KG1 (cell line): ENCODE data around the gene FKBP9.

ENCODE experiments used
- DNase-seq: peaks from one replicate; lab custom pipeline; 2025; lab: John Stamatoyannopoulos, UW

Gene FKBP9

DNA sequence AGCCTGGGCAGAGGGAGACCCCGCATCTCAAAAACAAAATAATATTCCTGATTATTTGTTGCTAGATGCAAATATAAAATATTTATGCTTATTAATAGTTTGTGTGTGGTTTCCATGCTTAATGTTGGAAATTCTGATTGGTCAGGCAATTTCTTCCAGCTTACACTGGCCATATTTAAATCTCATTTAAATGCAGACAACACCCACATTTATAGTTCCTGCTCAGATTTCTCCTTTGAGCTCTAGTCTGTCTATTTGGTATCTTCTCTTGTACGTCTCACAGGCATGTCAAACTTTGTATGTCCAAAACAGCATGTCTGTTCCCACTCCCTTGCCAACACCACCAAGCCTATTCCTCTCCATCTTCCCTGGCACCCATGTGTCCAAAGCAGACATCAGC, 52.5 kb downstream of the FKBP9 start:
- no peak for DNase-seq

DNA sequence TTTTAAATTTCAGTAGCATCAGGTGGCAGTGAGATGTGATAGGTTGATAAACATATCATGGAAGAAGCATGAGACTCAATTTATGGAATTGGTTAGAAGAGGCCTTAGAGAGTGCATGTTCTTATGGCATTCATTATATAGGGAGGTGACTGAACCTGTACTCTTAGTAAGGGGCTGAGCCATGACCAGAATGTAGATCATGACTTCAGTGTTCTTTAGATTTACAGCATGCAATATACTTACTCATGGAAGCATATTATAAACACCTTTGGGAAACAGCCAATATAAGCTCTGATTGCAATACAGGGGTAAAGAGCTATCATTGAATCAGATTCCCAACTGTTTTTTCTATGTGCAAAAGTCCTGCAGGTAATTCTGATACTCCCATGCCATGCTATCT, 55.1 kb downstream of the FKBP9 start:
- DNase-seq, result no peak

DNA sequence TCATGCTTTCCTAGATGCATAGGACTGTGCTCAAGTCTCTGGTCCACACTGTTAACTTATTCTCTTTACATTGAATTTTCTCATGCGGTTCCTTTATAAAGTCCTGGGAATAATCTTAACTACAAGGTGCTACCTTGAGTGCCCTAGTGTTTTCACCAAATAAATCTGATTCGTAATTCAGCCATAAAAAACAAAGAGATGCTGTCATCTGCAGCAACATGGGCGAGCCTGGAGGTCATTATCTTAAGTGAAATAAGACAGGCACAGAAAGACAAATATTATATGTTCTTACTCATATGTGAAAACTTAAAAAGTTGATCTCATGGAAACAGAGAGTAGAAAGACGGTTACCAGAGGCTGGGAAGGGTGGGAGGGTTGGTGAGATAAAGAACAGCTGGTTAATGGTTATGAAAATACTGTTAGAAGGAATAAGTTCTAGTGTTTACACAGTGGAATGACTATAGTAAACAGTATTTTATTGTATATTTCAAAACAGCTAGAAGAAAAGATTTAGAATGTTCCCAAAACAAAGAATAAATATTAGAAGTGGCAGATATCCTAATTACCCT, 67.0 kb downstream of the FKBP9 start:
- DNase-seq, result no peak

DNA sequence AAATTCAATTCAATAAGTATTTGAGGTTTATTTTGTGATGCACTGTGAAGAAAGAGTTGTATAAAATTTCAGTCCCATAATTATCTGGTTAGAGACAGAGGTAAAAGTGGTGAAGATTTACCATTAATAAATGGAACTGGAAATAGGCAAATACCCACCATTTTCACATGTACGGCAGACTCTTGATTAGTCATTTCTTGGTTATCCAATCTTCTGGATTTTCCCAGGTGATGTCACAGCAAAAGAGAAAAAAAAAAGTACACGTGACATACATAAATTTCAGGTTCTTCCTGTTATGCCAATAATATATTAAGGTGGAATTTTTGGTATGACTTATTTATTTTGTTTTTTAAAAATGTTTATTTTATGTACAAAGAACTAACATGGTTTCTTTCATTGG, 78.5 kb downstream of the FKBP9 start:
- no peak for DNase-seq

DNA sequence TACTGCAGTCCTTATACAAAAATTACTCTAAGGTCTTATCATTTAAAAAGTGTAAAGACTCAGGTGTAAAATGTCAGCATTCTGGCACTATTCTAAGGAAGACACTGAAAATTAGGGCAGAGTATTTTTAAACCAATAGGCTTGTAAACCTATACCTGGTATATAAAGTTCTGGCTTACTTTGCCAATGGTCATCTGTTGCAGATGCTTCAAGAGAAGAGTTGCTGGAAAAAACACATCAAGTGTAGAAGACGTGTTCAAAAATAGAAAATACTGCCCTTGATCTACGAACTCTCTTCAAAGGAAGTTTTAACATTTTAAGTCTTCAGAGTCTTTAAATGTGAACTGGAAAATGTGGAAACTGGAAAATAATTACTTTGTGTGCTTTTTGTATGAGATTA, 81.4 kb downstream of the FKBP9 start:
- DNase-seq, result no peak

DNA sequence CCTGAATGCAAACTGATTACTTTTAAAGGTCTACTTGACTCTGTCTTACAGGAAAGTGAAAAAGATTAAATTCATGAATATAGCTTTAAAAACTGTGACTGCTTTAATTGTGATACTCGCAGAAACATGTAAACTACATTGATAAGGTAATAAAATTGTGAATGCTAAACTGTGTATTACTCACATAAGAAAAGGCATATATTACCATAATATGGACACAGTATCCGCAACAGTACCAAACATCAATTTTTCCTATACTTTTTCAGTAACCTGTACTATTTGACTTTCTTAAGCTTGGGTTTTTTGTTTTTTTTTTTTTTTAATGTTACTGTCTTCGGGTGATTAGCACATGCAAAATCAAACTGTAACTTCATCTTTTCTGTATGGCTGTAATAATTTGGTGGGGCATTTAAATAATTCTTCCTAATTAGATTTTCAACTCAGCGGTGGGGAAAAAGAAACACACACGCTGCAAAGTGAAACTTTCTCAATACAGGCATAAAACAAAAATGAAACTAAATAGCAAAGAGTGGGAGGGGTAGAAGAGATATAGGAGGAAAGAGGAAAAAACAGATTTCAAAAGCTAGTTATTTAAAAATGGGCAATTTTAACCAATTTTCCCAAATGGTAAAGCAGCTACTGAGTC, 82.1 kb downstream of the FKBP9 start:
- DNase-seq, result no peak

DNA sequence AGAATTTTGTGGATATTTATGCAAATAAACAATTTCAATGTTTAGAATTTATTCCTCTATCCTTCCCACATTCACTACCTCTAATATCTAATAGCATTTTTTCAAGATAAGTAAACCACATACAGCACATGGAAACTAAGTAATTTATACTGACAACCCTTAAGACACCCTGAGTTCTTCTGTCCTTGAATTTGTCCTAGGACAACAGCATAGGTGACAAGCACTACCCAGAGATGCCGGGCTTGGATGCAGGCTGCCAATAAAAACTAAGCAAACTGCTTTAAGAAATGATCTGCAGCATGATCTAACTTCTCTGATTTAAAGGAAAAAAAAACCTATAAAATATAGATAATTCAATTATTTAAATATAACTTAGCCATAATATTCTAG, 82.7 kb downstream of the FKBP9 start:
- DNase-seq, result no peak

DNA sequence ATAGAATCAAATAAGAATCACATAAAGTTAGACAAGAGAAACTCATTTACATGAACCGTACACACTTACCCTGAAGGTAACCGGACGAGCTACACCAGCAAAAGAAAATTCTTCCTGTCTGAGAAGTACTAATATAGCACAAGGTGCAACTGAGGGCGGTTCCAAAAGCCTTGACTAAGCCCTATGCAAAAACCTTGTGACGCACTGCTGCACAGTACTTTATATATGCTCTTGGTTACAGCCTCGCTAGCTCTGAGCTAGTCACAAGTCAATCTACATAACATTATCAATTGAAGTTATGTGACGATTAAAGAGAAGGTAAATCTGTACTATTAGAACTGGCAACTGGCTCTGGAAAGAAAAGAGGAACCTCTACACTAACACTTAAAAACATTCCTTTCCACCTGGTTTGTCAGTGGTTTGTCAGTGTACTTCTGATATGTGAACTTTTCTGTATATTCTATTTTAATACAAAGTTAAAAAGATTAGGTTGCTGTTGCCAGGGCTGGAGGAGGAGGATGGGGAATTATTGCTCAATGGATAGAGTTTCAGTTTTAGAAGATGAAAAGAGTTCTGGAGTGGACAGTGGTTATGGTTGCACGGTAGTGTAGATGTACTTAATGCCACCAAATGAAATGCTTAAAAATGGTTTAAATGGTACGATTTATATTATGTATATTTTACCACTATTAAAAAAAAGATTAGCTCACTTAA, 83.7 kb downstream of the FKBP9 start:
- no peak for DNase-seq

DNA sequence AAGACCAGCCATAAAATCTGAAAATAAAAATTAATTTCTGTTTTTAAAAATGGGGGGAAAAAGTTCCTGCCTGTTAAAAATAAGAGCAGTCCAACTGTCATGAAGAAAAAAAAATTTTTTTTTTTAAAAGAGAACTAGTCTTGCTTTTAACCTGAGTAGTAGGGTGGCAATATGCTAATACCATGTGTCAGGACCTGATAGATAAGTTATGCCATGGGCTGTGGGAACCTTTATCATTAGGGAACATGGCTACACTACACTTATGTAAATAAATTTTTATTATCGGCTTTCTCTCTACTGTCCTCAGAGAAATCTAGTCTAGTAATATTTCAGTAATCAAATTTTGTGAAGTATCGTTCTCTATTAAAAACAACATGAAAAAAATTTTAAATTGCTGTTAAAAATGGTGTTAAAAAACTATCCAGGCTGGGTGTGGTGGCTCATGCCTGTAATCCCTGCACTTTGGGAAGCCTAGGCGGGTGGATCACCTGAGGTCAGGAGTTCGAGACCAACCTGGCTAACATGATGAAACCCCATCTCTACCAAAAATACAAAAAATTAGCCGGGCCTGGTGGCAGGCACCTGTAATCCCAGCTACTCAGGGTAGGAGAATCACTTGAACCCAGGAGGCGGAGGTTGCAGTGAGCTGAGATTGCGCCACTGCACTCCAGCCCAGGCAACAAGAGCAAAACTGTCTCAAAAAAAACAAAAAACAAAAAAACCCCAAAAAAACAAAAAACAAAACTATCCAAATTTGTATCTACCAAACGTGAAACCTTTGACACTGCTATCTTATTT, 84.6 kb downstream of the FKBP9 start:
- no peak for DNase-seq

DNA sequence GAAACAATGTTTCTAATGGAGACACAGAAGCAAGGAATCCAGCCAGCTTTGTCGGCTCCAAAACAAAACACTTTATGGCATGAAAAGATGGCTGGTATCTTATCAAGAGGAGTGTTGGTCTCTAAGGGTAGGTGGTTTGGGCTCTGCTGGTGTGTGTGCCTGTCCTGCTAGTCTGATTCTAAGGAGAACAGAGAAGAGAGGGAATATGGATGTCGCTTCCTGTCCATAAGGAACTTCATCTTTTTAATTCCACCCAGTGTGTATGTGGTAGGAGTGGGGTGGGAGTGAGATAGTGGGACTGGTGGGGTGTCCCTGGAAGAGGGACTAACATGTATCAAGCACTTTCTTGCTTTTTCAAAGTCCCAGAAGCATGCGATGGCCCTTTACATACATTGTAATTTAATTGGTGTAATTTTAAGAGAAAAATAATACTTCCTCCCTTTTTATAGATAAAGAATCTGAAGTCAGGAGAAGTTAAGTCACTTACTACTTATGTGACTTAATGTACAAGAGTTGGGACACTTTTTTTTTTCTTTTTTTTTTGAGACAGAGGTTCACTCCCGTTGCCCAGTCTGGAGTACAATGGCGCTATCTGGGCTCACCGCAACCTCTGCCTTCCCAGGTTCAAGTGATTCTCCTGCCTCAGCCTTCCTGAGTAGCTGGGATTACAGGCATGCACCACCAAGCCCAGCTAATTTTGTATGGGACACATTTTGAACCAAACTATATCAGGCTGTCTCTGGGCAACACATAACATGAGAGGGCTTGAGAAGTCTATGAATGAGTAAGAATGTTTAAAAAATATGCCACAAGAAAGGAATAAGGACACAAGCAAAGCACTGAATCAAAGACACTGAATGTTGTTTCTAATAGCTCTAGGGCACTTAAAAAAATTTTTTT, 86.5 kb downstream of the FKBP9 start:
- no peak for DNase-seq

DNA sequence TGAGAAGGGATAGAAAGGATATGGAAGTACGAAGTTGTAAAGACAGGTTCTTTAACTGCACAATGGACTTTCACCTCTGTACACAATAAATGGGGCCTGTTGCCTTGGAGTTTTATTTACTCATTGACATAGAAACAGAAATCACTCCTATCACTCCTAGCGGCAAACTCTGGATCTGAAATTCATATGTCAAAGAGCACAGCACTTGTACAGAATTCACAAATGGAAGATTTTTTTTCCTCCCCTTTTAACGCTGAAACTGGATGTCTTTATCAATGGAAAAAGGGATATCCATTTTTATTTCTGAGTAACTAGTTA, 87.1 kb downstream of the FKBP9 start:
- no peak for DNase-seq

DNA sequence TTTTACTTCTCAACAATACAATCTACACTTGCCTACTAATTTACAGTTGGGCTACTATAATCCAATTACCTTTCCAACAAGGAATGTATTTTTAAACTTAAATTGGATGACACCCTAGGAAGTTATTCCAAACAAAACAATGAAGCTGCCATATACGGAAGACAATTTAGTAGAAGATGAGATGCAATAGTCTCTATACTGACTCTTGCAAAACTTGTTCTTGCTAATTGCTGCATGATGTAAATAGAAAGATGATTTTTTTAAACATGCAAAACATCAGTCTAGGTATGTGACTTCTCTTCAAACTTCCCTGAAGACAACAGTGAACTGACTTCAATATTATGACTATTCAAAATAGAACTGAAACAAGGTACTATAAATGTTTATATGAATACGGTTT, 87.7 kb downstream of the FKBP9 start:
- no peak for DNase-seq

DNA sequence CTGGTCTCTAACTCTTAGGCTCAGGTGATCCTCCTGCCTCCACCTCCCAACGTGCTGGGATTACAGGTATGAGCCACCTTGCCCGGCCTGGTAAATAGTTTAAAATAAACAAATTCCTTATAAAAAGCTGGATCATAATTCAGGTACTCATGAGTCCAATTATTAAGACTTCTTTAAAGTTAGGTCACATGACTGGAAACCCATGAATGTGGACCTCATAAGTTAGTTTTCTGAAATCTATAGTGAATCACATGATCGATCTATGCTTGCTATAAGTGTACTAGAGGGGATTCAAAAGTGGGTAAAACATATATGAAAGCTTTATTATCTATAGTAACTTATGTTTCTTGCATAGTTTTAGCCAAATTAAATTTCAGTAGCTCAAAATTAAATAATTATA, 91.0 kb downstream of the FKBP9 start:
- no peak for DNase-seq

DNA sequence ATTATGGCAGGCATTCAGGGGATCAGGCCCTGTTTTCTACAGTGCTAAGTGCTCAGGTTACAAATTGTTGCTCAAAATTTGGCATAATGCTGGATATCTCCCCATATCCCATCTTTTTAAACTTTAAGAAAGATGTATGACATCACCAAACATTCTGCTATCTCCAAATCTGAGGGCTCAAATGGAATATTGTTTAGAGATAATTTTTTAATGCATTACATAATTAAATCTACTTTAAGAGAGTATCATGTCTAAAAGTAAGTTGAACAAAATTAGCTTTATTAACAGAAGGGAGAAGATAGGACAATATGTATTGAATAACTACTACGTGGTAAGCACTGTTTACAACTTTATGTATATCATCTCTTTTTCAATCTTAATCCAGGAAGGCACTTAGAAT, 91.5 kb downstream of the FKBP9 start:
- no peak for DNase-seq

DNA sequence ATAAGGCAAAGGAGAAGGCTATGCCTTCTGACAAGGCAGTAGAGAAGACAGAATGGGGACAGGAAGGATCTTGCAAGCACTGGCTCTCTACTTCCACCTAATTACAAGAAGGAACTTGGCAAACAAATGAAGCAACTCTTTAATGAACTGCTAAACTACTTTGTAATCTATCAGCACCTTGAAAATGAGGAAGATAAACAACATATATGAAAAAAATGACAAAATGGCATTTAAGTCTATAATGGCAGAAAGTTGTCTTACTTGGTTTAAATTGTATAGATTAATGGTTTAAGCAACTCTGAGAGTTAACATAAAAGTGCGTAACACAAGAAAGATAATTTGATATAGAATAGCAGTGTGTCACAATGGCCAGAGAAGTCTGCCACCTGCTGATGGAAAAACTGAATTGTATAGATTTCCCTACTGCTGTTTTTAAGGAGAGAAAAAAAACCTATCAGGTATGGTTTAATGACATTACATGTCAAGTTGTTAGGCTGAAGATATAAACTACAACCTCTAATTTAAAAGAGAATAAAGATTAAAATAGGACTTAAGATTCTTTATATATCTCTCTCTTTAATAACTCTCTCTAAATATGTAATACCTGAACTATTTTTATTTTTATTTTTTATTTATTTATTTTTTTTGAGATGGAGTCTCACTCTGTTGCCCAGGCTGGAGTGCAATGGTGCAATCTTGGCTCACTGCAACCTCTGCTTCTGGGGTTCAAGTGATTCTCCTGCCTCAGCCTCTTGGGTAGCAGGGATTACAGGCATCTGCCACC, 93.5 kb downstream of the FKBP9 start:
- DNase-seq, result peak; percentile 89

DNA sequence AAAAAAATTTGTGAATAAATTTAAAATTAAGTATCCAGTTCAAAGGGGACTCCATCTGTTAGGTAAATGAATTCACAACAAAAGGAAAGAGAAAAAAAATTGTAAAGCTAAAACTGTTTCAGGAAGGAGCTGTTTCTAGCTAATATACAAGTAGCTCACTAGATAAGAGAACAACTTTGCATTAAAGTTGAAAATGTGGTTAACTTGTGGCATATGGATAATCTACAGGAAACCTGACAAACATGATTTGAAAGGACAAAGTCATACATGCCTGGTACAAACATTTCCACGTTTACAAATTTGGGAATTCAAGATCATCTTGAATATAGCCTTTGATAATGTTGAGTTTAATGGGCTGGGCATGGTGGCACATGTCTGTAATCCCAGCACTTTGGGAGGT, 96.5 kb downstream of the FKBP9 start:
- DNase-seq, result no peak

DNA sequence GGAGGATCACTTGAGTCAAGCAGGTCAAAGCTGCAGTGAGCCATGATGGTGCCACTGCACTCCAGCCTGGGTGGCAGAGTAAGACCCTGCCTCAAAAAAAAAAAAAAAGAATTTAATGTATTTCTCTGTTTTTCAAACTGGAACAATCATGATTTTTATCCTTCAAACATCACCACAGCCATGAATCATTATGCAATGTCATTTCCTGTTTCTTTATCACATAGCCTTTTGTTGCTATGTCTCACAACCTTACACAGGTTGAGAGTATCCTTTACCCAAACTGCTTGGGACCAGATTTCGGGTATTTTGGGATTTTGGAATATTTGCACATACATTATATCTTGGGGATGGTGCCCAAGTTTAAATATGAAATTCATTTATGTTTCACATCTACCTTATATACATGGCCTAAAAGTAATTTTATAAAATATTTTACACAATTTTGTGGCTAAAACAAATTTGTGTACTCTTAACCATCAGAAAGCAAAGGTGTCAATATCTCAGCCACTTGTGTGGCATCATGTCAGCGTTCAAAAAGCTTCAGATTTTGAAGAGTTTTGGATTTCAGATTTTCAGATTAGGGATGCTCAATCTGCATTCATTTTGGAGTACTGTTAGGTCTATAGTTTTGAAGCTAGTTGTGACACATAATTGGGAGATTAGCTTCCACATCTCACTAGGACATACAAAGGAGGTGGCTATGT, 97.2 kb downstream of the FKBP9 start:
- DNase-seq, result no peak

DNA sequence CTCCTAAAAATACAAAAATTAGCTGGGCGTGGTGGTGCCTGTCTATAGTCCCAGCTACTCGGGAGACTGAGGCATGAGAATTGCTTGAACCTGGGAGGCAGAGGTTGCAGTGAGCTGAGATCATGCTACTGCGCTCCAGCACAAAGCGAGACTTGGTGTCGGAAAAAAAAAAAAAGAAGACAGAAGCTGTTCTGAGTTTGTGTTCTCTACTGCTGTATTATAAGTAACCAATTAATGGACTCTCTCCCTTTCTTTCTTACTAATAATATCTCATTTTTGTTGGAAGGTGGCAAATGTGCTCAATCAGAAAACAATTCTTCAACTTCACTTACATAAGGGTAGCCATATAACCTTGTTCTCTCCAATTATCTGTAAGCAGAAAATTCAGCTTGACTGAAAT, 97.9 kb downstream of the FKBP9 start:
- DNase-seq, result no peak
